MCF 10A (cell line): Measurements from ENCODE around the gene SPATA4. TPM values are rescaled to one million over a fixed set of nuclear protein-coding genes. Genes with fewer than 3 reads are reported as not detected.
A peak's percentile ranks its signal among the peaks of the same experiment; 100 is the strongest.

Experiments
- BruUV-seq: library from RNA; stranded (reverse); fragments of 400-500 nt; replicated peaks from 2 replicates; lab custom pipeline; 2021; lab: Mats Ljungman, UMichigan
- CTCF ChIA-PET: fragments of 300-600 bp; sonication (Branson Sonifier 250); formaldehyde crosslinking; extraction: SDS; loops from one replicate; lab custom pipeline; 2021; ENCODE audit warnings: antibody characterized with exemption, inconsistent platforms; lab: Yijun Ruan, JAX
- POLR2A ChIA-PET: fragments of 300-600, 350-650 bp; sonication (Branson Sonifier 250); formaldehyde crosslinking; extraction: SDS; loops from one replicate; lab custom pipeline; 2020; ENCODE audit warnings: antibody characterized with exemption, inconsistent platforms; lab: Yijun Ruan, JAX
- DNase-seq: peaks from one replicate; pipeline ENCODE4 v3.0.0-alpha.2; 2018; ENCODE audit not compliant: unreplicated experiment
- H3K27ac Mint-ChIP-seq: one replicate; pipeline ENCODE4 v1.8.0; 2022; ENCODE audit warnings: mild to moderate bottlenecking, low read depth, mixed read lengths; ENCODE audit not compliant: unreplicated experiment
- H3K27me3 Mint-ChIP-seq: one replicate; pipeline ENCODE4 v1.8.0; 2022; ENCODE audit warnings: mixed read lengths; ENCODE audit not compliant: insufficient read depth, unreplicated experiment
- H3K36me3 Mint-ChIP-seq: one replicate; pipeline ENCODE4 v1.8.0; 2022; ENCODE audit warnings: mild to moderate bottlenecking, moderate library complexity, mixed read lengths; ENCODE audit not compliant: insufficient read depth, unreplicated experiment
- H3K4me1 Mint-ChIP-seq: one replicate; pipeline ENCODE4 v1.8.0; 2022; ENCODE audit warnings: mixed read lengths; ENCODE audit not compliant: insufficient read depth, unreplicated experiment
- H3K4me3 Mint-ChIP-seq: one replicate; pipeline ENCODE4 v1.8.0; 2022; ENCODE audit warnings: mild to moderate bottlenecking, moderate library complexity, mixed read lengths; ENCODE audit not compliant: unreplicated experiment
- H3K9me3 Mint-ChIP-seq: one replicate; pipeline ENCODE4 v1.8.0; 2022; ENCODE audit warnings: mixed read lengths; ENCODE audit not compliant: unreplicated experiment
- intact Hi-C: fragments of 100-400 bp; cut with micrococcal nuclease; formaldehyde crosslinking; loops from 2 replicates; pipeline ENCODE4 v1.14.1; 2022
- total RNA-seq: library from RNA; stranded (reverse); gene quantifications from 2 replicates; pipeline ENCODE4 v1.2.3, GENCODE V29; 2022
- TF ChIP-seq, protein P1 (sequence below): fragments of 200-600 bp; IDR thresholded peaks from one replicate; pipeline ENCODE4 v1.8.0; 2022; ENCODE audit warnings: antibody characterized with exemption, mild to moderate bottlenecking; ENCODE audit not compliant: unreplicated experiment

SPATA4 gene
- total RNA-seq, 1 experiment from 2014 or later = 0.21 TPM

DNA sequence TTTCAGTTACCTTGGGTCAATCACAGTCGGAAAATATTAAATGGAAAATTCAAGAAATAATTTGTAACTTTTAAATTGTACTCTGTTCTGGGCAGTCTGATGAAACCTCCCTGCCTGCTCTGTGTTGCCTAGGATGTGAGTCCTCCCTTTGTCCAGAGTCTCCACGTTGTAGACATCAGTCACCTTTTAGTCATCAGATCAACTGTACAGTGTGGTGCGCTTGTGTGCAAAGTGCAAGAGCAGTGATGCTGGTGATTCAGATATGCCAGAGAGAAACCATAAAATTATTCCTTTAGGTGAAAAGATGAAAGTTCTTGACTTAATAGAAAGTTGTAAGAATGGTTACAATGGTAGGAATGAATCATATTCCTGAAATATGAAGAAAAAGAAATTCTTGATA, 1.4 kb downstream of the SPATA4 start:
- H3K27me3 Mint-ChIP-seq = no peaks in the 10 kb centered on the region
- peaks cover 6% of the 10 kb centered on the region for H3K36me3 Mint-ChIP-seq
- H3K4me1 Mint-ChIP-seq = peaks cover 7% of the 10 kb centered on the region
- intact Hi-C loops = loop anchor here (1.0 to 2.0 kb wide), 3 partner anchors 43 to 127 kb away; no protein-coding TSS in a partner anchor
- DNase-seq = peak; percentile 75
- H3K27ac Mint-ChIP-seq = peak overlapping the region; percentile 59
- ChIA-PET CTCF (no interaction called here), POLR2A (no interaction called here)
- no peaks in the 10 kb centered on the region for H3K9me3 Mint-ChIP-seq
- H3K4me3 Mint-ChIP-seq = peak overlapping the region; percentile 40
- BruUV-seq = no TSS peak
- TF ChIP-seq, protein P1, sequence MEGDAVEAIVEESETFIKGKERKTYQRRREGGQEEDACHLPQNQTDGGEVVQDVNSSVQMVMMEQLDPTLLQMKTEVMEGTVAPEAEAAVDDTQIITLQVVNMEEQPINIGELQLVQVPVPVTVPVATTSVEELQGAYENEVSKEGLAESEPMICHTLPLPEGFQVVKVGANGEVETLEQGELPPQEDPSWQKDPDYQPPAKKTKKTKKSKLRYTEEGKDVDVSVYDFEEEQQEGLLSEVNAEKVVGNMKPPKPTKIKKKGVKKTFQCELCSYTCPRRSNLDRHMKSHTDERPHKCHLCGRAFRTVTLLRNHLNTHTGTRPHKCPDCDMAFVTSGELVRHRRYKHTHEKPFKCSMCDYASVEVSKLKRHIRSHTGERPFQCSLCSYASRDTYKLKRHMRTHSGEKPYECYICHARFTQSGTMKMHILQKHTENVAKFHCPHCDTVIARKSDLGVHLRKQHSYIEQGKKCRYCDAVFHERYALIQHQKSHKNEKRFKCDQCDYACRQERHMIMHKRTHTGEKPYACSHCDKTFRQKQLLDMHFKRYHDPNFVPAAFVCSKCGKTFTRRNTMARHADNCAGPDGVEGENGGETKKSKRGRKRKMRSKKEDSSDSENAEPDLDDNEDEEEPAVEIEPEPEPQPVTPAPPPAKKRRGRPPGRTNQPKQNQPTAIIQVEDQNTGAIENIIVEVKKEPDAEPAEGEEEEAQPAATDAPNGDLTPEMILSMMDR = no peak

DNA sequence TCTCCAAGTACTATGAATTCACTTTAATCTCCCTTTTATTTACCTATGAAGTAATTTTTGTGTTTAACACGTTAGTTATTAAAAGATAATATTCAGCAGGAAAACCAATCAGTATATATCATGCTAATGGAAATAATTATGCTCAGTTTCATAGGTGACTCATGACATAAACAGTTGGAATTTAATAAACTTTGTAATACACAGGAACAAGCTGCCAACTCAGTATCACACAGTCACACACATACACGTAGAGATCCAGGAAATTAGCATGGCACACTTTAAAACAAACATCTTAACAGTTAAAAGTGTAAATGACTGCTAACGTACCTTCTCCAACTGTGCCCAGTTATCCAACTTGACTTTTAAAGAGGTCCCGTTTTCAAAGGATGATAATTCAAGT, 2.3 kb downstream of the SPATA4 start:
- peak overlapping the region; percentile 59 for H3K27ac Mint-ChIP-seq
- no peak overlapping the region for H3K4me3 Mint-ChIP-seq
- BruUV-seq = no TSS peak
- peaks cover 7% of the 10 kb centered on the region for H3K4me1 Mint-ChIP-seq
- no peaks in the 10 kb centered on the region for H3K9me3 Mint-ChIP-seq
- no peaks in the 10 kb centered on the region for H3K27me3 Mint-ChIP-seq
- CTCF ChIA-PET = interaction anchor here (0.5 kb wide), 1 partner anchor 188 kb away, joined by 3 read pairs; no protein-coding TSS in a partner anchor
- intact Hi-C loops = loop anchor here (2.0 kb wide), 1 partner anchor 42 kb away; no protein-coding TSS in a partner anchor
- DNase-seq = peak; percentile 19
- POLR2A ChIA-PET = interaction anchor here (0.6 to 1.1 kb wide), 4 partner anchors 13 to 242 kb away, joined by 3 to 4 read pairs (median 3); no protein-coding TSS in a partner anchor
- H3K36me3 Mint-ChIP-seq = peaks cover 6% of the 10 kb centered on the region
- TF ChIP-seq, protein P1 = no peak

DNA sequence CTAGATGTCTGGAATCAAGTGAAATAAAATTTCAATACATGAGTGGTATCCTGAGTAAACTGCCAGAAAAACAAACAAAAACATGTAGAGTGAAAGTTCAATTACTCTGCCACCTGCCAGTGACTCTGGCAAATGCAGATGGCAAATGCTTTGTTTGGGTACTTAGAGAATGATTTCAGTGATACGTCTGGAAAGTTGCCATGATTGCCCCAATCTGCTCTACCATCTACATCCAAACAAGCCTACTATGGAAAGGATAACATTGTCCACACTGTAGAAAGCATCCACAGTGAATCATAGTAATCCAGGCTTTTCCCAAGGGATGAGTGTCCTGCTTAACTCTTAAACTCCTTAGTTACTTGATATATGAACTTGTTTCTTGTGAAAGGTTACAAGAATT, 3.4 kb downstream of the SPATA4 start:
- peak; percentile 30 for DNase-seq
- TF ChIP-seq, protein P1 = no peak
- CTCF ChIA-PET = no interaction called here
- Mint-ChIP-seq H3K9me3 (no peaks in the 10 kb centered on the region), H3K4me3 (no peak overlapping the region), H3K4me1 (peaks cover 7% of the 10 kb centered on the region), H3K27ac (no peak overlapping the region), H3K27me3 (no peaks in the 10 kb centered on the region), H3K36me3 (peaks cover 6% of the 10 kb centered on the region)
- POLR2A ChIA-PET = interaction anchor here (1.0 kb wide), 1 partner anchor 130 kb away, joined by 4 read pairs; no protein-coding TSS in a partner anchor
- intact Hi-C loops = loop anchor here (2.0 kb wide), 1 partner anchor 41 kb away; no protein-coding TSS in a partner anchor
- no TSS peak for BruUV-seq

DNA sequence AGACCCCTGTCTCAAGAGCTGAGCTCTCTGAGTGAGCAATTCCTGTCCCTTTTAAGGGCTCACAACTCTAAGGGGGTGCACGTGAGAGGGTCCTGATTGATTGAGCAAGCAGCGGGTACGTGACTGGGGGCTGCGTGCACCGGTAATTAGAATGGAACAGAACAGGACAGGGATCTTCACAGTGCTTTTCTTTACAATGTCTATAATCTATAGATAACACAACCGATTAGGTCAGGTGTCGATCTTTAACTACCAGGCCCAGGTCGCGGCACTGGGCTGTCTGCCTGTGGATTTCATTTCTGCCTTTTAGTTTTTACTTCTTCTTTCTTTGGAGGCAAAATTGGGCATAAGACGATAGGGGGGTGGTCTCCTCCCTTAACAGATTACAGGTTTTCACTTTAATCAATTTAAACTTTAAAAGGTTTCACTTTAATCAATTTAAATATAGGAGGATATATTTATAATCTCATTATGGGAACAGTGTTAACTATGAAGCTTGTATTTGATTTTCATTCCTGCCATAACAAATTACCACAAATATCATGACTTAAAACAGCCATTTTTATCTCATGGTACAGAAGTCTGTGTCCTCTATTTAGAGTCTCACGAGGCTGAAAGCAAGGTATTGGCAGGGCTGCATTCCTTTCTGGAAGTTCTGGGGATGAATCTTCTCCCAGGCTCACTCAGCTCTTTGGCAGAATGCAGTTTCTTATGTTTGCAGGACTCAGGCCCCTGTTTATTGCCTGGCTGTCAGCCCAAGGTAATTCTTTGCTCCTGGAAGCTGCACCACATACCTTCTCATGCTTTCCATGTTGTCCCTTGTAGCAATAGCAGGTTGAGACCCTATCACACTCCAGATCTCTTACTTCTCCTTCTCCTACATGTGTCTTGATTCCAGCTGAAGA, 5.2 kb downstream of the SPATA4 start:
- no TSS peak for BruUV-seq
- TF ChIP-seq, protein P1 = no peak
- POLR2A ChIA-PET = no interaction called here
- CTCF ChIA-PET = no interaction called here
- H3K9me3 Mint-ChIP-seq = no peaks in the 10 kb centered on the region
- H3K4me1 Mint-ChIP-seq = peaks cover 17% of the 10 kb centered on the region
- no peak overlapping the region for H3K4me3 Mint-ChIP-seq
- no peaks in the 10 kb centered on the region for H3K36me3 Mint-ChIP-seq
- no peaks in the 10 kb centered on the region for H3K27me3 Mint-ChIP-seq
- intact Hi-C loops = no loop called here
- no peak overlapping the region for H3K27ac Mint-ChIP-seq
- no peak for DNase-seq
